Mesenchymal stem cell (in vitro differentiated cells and primary cell): Measurements from ENCODE around the gene CUL5.

Experiments used
- DNase-seq: peaks from one replicate; pipeline ENCODE4 v3.0.0-alpha.2; 2013
- H2AFZ ChIP-seq: one replicate; pipeline ENCODE4 v1.6.1; 2013; ENCODE audit warnings: low read depth, mild to moderate bottlenecking, control low read depth, inconsistent platforms, low read length, moderate library complexity
- H2AK5ac ChIP-seq: 2 replicates; pipeline ENCODE4 v1.6.1; 2013; ENCODE audit warnings: low read length, moderate library complexity, mild to moderate bottlenecking, inconsistent platforms; ENCODE audit not compliant: severe bottlenecking
- H2BK120ac ChIP-seq: one replicate; pipeline ENCODE4 v1.6.1; 2013; ENCODE audit warnings: low read depth, mild to moderate bottlenecking, inconsistent platforms, low read length, moderate library complexity
- H2BK12ac ChIP-seq, 2 experiments: one replicate each; pipeline ENCODE4 v1.6.1; 2013; ENCODE audit warnings: inconsistent platforms in 2 of 2, low read length in 2 of 2, mild to moderate bottlenecking in 2 of 2, moderate library complexity in 2 of 2, control low read depth in 1 of 2
- H2BK15ac ChIP-seq: one replicate; pipeline ENCODE4 v1.6.1; 2013; ENCODE audit warnings: mild to moderate bottlenecking, low read depth, inconsistent platforms; ENCODE audit not compliant: poor library complexity, severe bottlenecking
- H2BK5ac ChIP-seq: 2 replicates; pipeline ENCODE4 v1.6.1; 2013; ENCODE audit warnings: low read depth, mild to moderate bottlenecking, low read length, control low read depth, inconsistent platforms; ENCODE audit not compliant: poor library complexity, severe bottlenecking
- H3K14ac ChIP-seq, 2 experiments: one replicate each; pipeline ENCODE4 v1.6.1; 2013; ENCODE audit warnings: inconsistent platforms in 2 of 2, low read length in 2 of 2, control low read depth in 1 of 2, mild to moderate bottlenecking in 1 of 2, moderate library complexity in 1 of 2
- H3K18ac ChIP-seq, 2 experiments: one replicate each; pipeline ENCODE4 v1.6.1; 2013; ENCODE audit warnings: inconsistent platforms in 2 of 2, low read length in 2 of 2, control low read depth in 1 of 2, low read depth in 1 of 2, mild to moderate bottlenecking in 1 of 2
- H3K23ac ChIP-seq, 2 experiments: one replicate each; pipeline ENCODE4 v1.6.1; 2013; ENCODE audit warnings: inconsistent platforms in 2 of 2, low read length in 2 of 2, mild to moderate bottlenecking in 2 of 2, moderate library complexity in 2 of 2, control low read depth in 1 of 2
- H3K27ac ChIP-seq: 2 replicates; pipeline ENCODE4 v1.5.1; 2013; ENCODE audit warnings: mild to moderate bottlenecking, moderate library complexity, low read length, control low read depth, inconsistent platforms; ENCODE audit not compliant: poor library complexity, severe bottlenecking
- H3K27me3 ChIP-seq, 2 experiments: 2 replicates each; pipeline versions ENCODE4 v1.6.1 to v1.7.0; 2013; ENCODE audit warnings: low read length in 2 of 2, mild to moderate bottlenecking in 2 of 2, moderate library complexity in 2 of 2, control low read depth in 1 of 2, inconsistent platforms in 1 of 2; ENCODE audit not compliant: control insufficient read depth in 1 of 2, insufficient read depth in 1 of 2
- H3K36me3 ChIP-seq, 2 experiments: 2 replicates each; pipeline versions ENCODE4 v1.6.1 to v1.7.0; 2013; ENCODE audit warnings: low read length in 2 of 2, control low read depth in 1 of 2, inconsistent platforms in 1 of 2, low read depth in 1 of 2, mild to moderate bottlenecking in 1 of 2; ENCODE audit not compliant: insufficient read depth in 2 of 2, control insufficient read depth in 1 of 2
- H3K4ac ChIP-seq, 2 experiments: one replicate each; pipeline ENCODE4 v1.6.1; 2013; ENCODE audit warnings: inconsistent platforms in 2 of 2, low read length in 2 of 2, mild to moderate bottlenecking in 2 of 2, moderate library complexity in 2 of 2, control low read depth in 1 of 2, low read depth in 1 of 2
- H3K4me1 ChIP-seq: 2 replicates; pipeline ENCODE4 v1.6.1; 2013; ENCODE audit warnings: low read depth, low read length, control low read depth; ENCODE audit not compliant: control insufficient read depth, insufficient read depth
- H3K4me2 ChIP-seq: 2 replicates; pipeline ENCODE4 v1.6.1; 2013; ENCODE audit warnings: low read length, mild to moderate bottlenecking, inconsistent platforms; ENCODE audit not compliant: poor library complexity, severe bottlenecking
- H3K4me3 ChIP-seq, 2 experiments: 2 replicates each; pipeline versions ENCODE4 v1.5.1 to v1.7.0; 2013; ENCODE audit warnings: low read length in 2 of 2, mild to moderate bottlenecking in 2 of 2, control low read depth in 1 of 2, low read depth in 1 of 2; ENCODE audit not compliant: insufficient read depth in 1 of 2
- H3K79me1 ChIP-seq: replicated peaks from 2 replicates; pipeline ENCODE4 v1.6.1; 2013; ENCODE audit warnings: mild to moderate bottlenecking, control low read depth, low read length, inconsistent platforms; ENCODE audit not compliant: poor library complexity, severe bottlenecking
- H3K9ac ChIP-seq: 2 replicates; pipeline ENCODE4 v1.7.0; 2013; ENCODE audit warnings: mild to moderate bottlenecking, low read length, moderate library complexity
- H3K9me3 ChIP-seq: 2 replicates; pipeline ENCODE4 v1.7.0; 2013; ENCODE audit warnings: mild to moderate bottlenecking, low read length; ENCODE audit not compliant: control insufficient read depth
- H4K8ac ChIP-seq: one replicate; pipeline ENCODE4 v1.6.1; 2013; ENCODE audit warnings: inconsistent platforms, mild to moderate bottlenecking, low read length, moderate library complexity
- H4K91ac ChIP-seq: one replicate; pipeline ENCODE4 v1.6.1; 2013; ENCODE audit warnings: mild to moderate bottlenecking, low read length, inconsistent platforms
- WGBS: methylation state at CpG from one replicate; pipeline ENCODE4 v1.1.7; 2013; ENCODE audit warnings: mixed read lengths; 5-methylcytosine and 5-hydroxymethylcytosine counted together

Gene CUL5

GRCh38 chr11:108032800-108033199 is 24.1 kb downstream of the CUL5 start:
- no peaks in the 10 kb centered on the region for H3K9me3 ChIP-seq
- no peak overlapping the region for H2BK12ac ChIP-seq
- H4K8ac ChIP-seq, result no peak overlapping the region
- no peak overlapping the region for H3K27ac ChIP-seq
- DNase-seq, result no peak
- peaks cover 29% of the 10 kb centered on the region for H3K79me1 ChIP-seq
- no peaks in the 10 kb centered on the region for H3K27me3 ChIP-seq
- H2AFZ ChIP-seq, result no peak overlapping the region
- no peak overlapping the region for H3K4ac ChIP-seq
- H3K4me3 ChIP-seq, result no peak overlapping the region
- H3K4me1 ChIP-seq, result no peaks in the 10 kb centered on the region
- H2BK120ac ChIP-seq, result no peak overlapping the region
- H2BK15ac ChIP-seq, result no peak overlapping the region
- no peak overlapping the region for H3K9ac ChIP-seq
- H2BK5ac ChIP-seq, result no peak overlapping the region
- 100% methylated on average over 1 of the region's 1 CpG for WGBS
- no peak overlapping the region for H4K91ac ChIP-seq
- H3K14ac ChIP-seq, result no peak overlapping the region
- H3K4me2 ChIP-seq, result no peak overlapping the region
- H3K18ac ChIP-seq, result no peak overlapping the region
- no peak overlapping the region for H3K23ac ChIP-seq
- peaks cover 4 to 34% of the 10 kb centered on the region in 2 experiments for H3K36me3 ChIP-seq
- no peak overlapping the region for H2AK5ac ChIP-seq

- Histone ChIP-seq H3K4me3 (no peak overlapping the region), H3K9ac (no peak overlapping the region), H4K91ac (no peak overlapping the region), H3K14ac (no peak overlapping the region), H2BK120ac (no peak overlapping the region), H3K23ac (no peak overlapping the region), H3K79me1 (peaks cover 29% of the 10 kb centered on the region), H2AK5ac (no peak overlapping the region), H3K4me2 (no peak overlapping the region), H3K4ac (no peak overlapping the region), H2AFZ (no peak overlapping the region), H3K4me1 (no peaks in the 10 kb centered on the region), H3K9me3 (no peaks in the 10 kb centered on the region), H2BK12ac (no peak overlapping the region), H4K8ac (no peak overlapping the region), H3K36me3 (peaks cover 4 to 37% of the 10 kb centered on the region in 2 experiments), H3K27me3 (no peaks in the 10 kb centered on the region), H3K27ac (no peak overlapping the region), H2BK15ac (no peak overlapping the region), H2BK5ac (no peak overlapping the region), H3K18ac (no peak overlapping the region)
- WGBS, result no CpG with 5 or more reads among the region's 1 CpG
- peak; percentile 17 for DNase-seq
Observed at GRCh38 chr11:108034034-108034433, 25.3 kb downstream of the CUL5 start.

GRCh38 chr11:108034952-108035351 is 26.3 kb downstream of the CUL5 start:
- WGBS, result 100% methylated on average over 1 of the region's 1 CpG
- H2BK5ac ChIP-seq, result no peak overlapping the region
- H2BK120ac ChIP-seq, result no peak overlapping the region

GRCh38 chr11:108035690-108036089 is 27.0 kb downstream of the CUL5 start:
- peaks cover 9 to 47% of the 10 kb centered on the region in 2 experiments for H3K36me3 ChIP-seq
- no peak overlapping the region for H4K8ac ChIP-seq
- H3K27me3 ChIP-seq, result no peaks in the 10 kb centered on the region
- no peak overlapping the region for H3K18ac ChIP-seq
- no peak overlapping the region for H3K4me3 ChIP-seq
- H3K14ac ChIP-seq, result no peak overlapping the region
- no peaks in the 10 kb centered on the region for H3K4me1 ChIP-seq
- H2AK5ac ChIP-seq, result no peak overlapping the region
- no peak overlapping the region for H2BK5ac ChIP-seq
- no peak for DNase-seq
- H2BK120ac ChIP-seq, result no peak overlapping the region
- H3K23ac ChIP-seq, result no peak overlapping the region
- H2BK15ac ChIP-seq, result no peak overlapping the region
- H4K91ac ChIP-seq, result no peak overlapping the region
- no peak overlapping the region for H3K9ac ChIP-seq
- no peaks in the 10 kb centered on the region for H3K9me3 ChIP-seq
- peaks cover 34% of the 10 kb centered on the region for H3K79me1 ChIP-seq
- no peak overlapping the region for H3K4me2 ChIP-seq
- no peak overlapping the region for H3K4ac ChIP-seq
- no peak overlapping the region for H2BK12ac ChIP-seq
- no peak overlapping the region for H2AFZ ChIP-seq
- H3K27ac ChIP-seq, result no peak overlapping the region
- WGBS, result 89% methylated on average over 4 of the region's 4 CpGs

More at GRCh38 chr11:108034952-108035351, 26.3 kb downstream of the CUL5 start:
- H4K91ac ChIP-seq, result no peak overlapping the region
- H3K4me1 ChIP-seq, result no peaks in the 10 kb centered on the region
- no peaks in the 10 kb centered on the region for H3K9me3 ChIP-seq
- no peak overlapping the region for H3K4me3 ChIP-seq
- H3K23ac ChIP-seq, result no peak overlapping the region
- H3K9ac ChIP-seq, result no peak overlapping the region
- no peak overlapping the region for H2AFZ ChIP-seq
- DNase-seq, result no peak
- H3K14ac ChIP-seq, result no peak overlapping the region
- H2AK5ac ChIP-seq, result no peak overlapping the region
- no peak overlapping the region for H2BK12ac ChIP-seq
- no peak overlapping the region for H3K4ac ChIP-seq
- no peaks in the 10 kb centered on the region for H3K27me3 ChIP-seq
- no peak overlapping the region for H3K27ac ChIP-seq
- peaks cover 29% of the 10 kb centered on the region for H3K79me1 ChIP-seq
- H2BK15ac ChIP-seq, result no peak overlapping the region
- no peak overlapping the region for H3K18ac ChIP-seq
- no peak overlapping the region for H4K8ac ChIP-seq
- peaks cover 4 to 45% of the 10 kb centered on the region in 2 experiments for H3K36me3 ChIP-seq
- H3K4me2 ChIP-seq, result no peak overlapping the region
